BLaER1 treated with 17β-estradiol and CSF1 and Interleukin-3, amounts not matched to agents 10 nM and 100 nM (cell line): Measurements from ENCODE around the gene MBOAT1.

Experiments used
- H3K27ac ChIP-seq, 11 experiments: shearing (Covaris generic); formaldehyde crosslinking; 2 replicates each; pipeline ENCODE4 v1.8.1; 2022
- H3K27me3 ChIP-seq, 11 experiments: shearing (Covaris generic); formaldehyde crosslinking; 2 replicates each; pipeline ENCODE4 v1.8.1; 2022
- H3K36me3 ChIP-seq, 11 experiments: shearing (Covaris generic); formaldehyde crosslinking; 2 replicates each; pipeline ENCODE4 v1.8.1; 2022
- H3K4me1 ChIP-seq, 10 experiments: shearing (Covaris generic); formaldehyde crosslinking; 2 replicates each; pipeline ENCODE4 v1.8.1; 2022
- H3K4me2 ChIP-seq, 11 experiments: shearing (Covaris generic); formaldehyde crosslinking; 2 replicates each; pipeline ENCODE4 v1.8.1; 2022
- H3K4me3 ChIP-seq, 10 experiments: shearing (Covaris generic); formaldehyde crosslinking; 2 replicates each; pipeline ENCODE4 v1.8.1; 2022
- H3K9ac ChIP-seq, 11 experiments: shearing (Covaris generic); formaldehyde crosslinking; 2 replicates each; pipeline ENCODE4 v1.8.1; 2022
- H3K9me3 ChIP-seq, 11 experiments: shearing (Covaris generic); formaldehyde crosslinking; replicated peaks in 1 of 11; 2 replicates each; pipeline ENCODE4 v1.8.1; 2022
- H4K20me1 ChIP-seq, 11 experiments: shearing (Covaris generic); formaldehyde crosslinking; 2 replicates each; pipeline ENCODE4 v1.8.1; 2022
- Cebpa-rat ChIP-seq, 11 experiments: shearing (Covaris generic); IDR thresholded peaks; 2 replicates each; pipeline ENCODE4 v1.8.1; 2022

MBOAT1 gene

DNA sequence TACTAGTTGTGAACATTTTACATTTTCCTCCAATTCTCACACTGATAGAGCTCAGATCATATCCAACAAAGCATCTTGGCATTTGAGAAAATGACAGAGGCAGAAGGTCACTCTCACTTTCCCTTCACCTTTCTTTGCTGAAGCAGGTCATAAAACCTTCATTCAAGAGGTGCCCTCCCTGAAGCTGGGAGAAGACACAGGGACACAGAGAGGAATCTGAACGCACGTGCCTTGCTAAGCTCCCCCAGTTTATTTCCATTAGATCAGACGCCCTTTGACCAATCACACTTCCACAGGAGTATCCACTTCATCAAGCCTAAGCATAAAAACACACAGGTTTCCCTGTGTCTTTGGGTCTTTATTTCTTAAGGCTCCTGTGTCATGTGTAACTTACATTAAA lies 9.2 kb upstream of the MBOAT1 start:
- no peaks in the 10 kb centered on the region for H4K20me1 ChIP-seq
- H3K4me1 ChIP-seq: peaks cover 0 to 18% (median 0%) of the 10 kb centered on the region in 10 experiments; a peak in 5 of 20 replicates
- no peaks in the 10 kb centered on the region for H3K9me3 ChIP-seq
- no peak overlapping the region for H3K4me2 ChIP-seq
- H3K27ac ChIP-seq: no peak overlapping the region
- H3K9ac ChIP-seq: no peak overlapping the region
- H3K36me3 ChIP-seq: no peaks in the 10 kb centered on the region
- no peak for TF ChIP-seq Cebpa-rat (IDR thresholded peaks at IDR 0.05)
- no peaks in the 10 kb centered on the region for H3K27me3 ChIP-seq
- H3K4me3 ChIP-seq: no peak overlapping the region

GRCh38 chr6:20220359-20220758 lies 8.1 kb upstream of the MBOAT1 start:
- Histone ChIP-seq H3K9ac (no peak overlapping the region), H3K4me2 (no peak overlapping the region), H3K4me1 (peaks cover 0 to 18% (median 0%) of the 10 kb centered on the region in 10 experiments; a peak in 5 of 20 replicates), H3K9me3 (no peaks in the 10 kb centered on the region), H3K4me3 (no peak overlapping the region), H3K27ac (no peak overlapping the region), H4K20me1 (no peaks in the 10 kb centered on the region), H3K27me3 (no peaks in the 10 kb centered on the region), H3K36me3 (no peaks in the 10 kb centered on the region)
- no peak for TF ChIP-seq Cebpa-rat (IDR thresholded peaks at IDR 0.05)

DNA sequence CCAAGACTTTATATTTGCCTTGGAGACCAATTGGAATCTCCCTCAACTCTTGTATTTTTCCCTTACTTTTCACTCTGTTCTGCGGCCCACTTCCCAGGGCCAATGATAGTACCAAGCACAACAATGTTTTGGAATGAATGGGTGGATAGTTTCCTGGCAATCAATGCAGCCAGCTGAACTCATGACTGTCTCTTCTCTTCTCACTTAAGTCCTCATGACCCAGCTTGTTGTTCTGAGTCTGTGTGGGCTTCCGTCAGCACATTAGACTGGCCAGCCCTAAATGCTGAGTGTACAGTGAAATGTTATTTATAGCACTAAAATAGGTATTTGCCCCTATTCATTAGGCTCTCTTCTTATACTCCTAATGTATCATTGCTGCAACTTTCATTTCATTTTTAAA lies 5.6 kb upstream of the MBOAT1 start:
- Histone ChIP-seq H3K27me3 (no peaks in the 10 kb centered on the region), H3K4me2 (no peak overlapping the region), H3K4me1 (peaks cover 9 to 22% (median 10%) of the 10 kb centered on the region in 10 experiments), H4K20me1 (no peaks in the 10 kb centered on the region), H3K36me3 (no peaks in the 10 kb centered on the region), H3K4me3 (no peak overlapping the region), H3K27ac (no peak overlapping the region), H3K9me3 (no peaks in the 10 kb centered on the region), H3K9ac (no peak overlapping the region)
- TF ChIP-seq Cebpa-rat (IDR thresholded peaks at IDR 0.05): no peak

- no peak overlapping the region for H3K9ac ChIP-seq
- no peak overlapping the region for H3K27ac ChIP-seq
- H3K36me3 ChIP-seq: no peaks in the 10 kb centered on the region
- H3K4me3 ChIP-seq: no peak overlapping the region
- no peaks in the 10 kb centered on the region for H3K27me3 ChIP-seq
- TF ChIP-seq Cebpa-rat (IDR thresholded peaks at IDR 0.05): no peak
- peaks cover 9 to 21% (median 11%) of the 10 kb centered on the region in 10 experiments for H3K4me1 ChIP-seq
- no peaks in the 10 kb centered on the region for H4K20me1 ChIP-seq
- no peak overlapping the region for H3K4me2 ChIP-seq
- no peaks in the 10 kb centered on the region for H3K9me3 ChIP-seq
These were observed 5.1 kb upstream of the MBOAT1 start for GRCh38 chr6:20217324-20217855.

DNA sequence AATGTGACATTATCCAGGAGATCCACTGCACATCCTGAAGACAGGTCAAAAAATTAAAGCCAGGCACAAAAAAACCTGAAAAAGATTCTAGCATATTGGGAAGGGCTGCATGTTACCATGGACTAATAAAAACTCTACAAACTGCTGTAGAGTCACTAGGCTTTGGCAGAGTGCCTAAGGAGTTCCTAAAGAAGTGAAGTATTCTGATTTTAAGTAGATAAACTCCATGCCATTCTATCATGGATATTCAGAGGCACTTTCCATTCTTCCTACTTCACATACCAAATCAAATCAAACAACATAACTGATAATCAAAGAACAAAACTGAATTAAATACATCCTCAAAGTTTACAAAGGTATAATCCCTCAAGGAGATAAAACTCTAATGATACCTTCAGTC lies 3.0 kb upstream of the MBOAT1 start:
- TF ChIP-seq Cebpa-rat (IDR thresholded peaks at IDR 0.05): no peak
- Histone ChIP-seq H3K9ac (no peak overlapping the region), H4K20me1 (no peaks in the 10 kb centered on the region), H3K4me2 (no peak overlapping the region), H3K27me3 (no peaks in the 10 kb centered on the region; a peak in 1 of 22 replicates), H3K4me3 (no peak overlapping the region), H3K27ac (no peak overlapping the region), H3K4me1 (peaks cover 20 to 31% (median 23%) of the 10 kb centered on the region in 10 experiments), H3K36me3 (no peaks in the 10 kb centered on the region), H3K9me3 (no peaks in the 10 kb centered on the region)

DNA sequence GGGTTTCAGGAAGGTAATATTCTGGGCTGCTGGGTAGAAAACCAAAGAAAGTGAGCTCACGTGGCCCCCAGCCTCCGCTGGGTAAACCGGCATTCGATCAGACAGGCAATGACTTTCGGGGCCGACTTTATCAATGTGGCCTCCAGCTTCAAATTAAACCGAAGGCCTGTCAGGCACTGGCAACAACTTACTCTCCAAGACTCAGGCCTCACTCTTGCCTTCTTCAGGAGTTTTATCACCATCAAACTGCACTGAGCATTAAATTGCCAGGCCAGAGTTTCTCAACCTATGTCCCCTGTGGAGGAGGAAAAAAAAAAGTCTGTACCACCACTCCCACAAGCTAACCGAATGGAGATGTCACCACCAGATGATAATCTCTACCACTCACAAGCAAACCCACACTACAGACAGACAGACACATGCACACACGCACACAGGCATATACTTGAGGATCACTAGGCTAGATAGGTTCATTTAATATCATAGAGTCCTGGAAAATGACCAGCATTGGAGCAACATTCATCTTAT lies 1.1 kb upstream of the MBOAT1 start:
- peak overlapping the region; percentile 57 to 89 (median 74) for H3K27ac ChIP-seq
- peaks cover 22 to 46% (median 29%) of the 10 kb centered on the region in 10 experiments for H3K4me1 ChIP-seq
- peak overlapping the region; percentile 65 to 90 (median 78) for H3K4me3 ChIP-seq
- H3K36me3 ChIP-seq: no peaks in the 10 kb centered on the region
- H3K9ac ChIP-seq: peak overlapping the region; percentile 80 to 88 (median 83)
- H4K20me1 ChIP-seq: no peaks in the 10 kb centered on the region
- no peak for TF ChIP-seq Cebpa-rat (IDR thresholded peaks at IDR 0.05)
- H3K27me3 ChIP-seq: no peaks in the 10 kb centered on the region; a peak in 1 of 22 replicates
- no peaks in the 10 kb centered on the region for H3K9me3 ChIP-seq
- peak overlapping the region; percentile 81 to 95 (median 87) for H3K4me2 ChIP-seq

- Histone ChIP-seq H3K9me3 (no peaks in the 10 kb centered on the region), H3K27ac (peak overlapping the region; percentile 57 to 89 (median 74)), H3K9ac (peak overlapping the region; percentile 80 to 88 (median 83)), H3K27me3 (no peaks in the 10 kb centered on the region; a peak in 1 of 22 replicates), H4K20me1 (no peaks in the 10 kb centered on the region), H3K4me2 (peak overlapping the region; percentile 81 to 95 (median 87)), H3K36me3 (no peaks in the 10 kb centered on the region), H3K4me3 (peak overlapping the region; percentile 65 to 90 (median 78)), H3K4me1 (peaks cover 27 to 56% (median 31%) of the 10 kb centered on the region in 10 experiments)
- no peak for TF ChIP-seq Cebpa-rat (IDR thresholded peaks at IDR 0.05)
These were observed 303 bp downstream of the MBOAT1 start for GRCh38 chr6:20211941-20212391.

- peak overlapping the region in 9 of 11 experiments; percentile 58 to 89 (median 76); a peak in 16 of 22 replicates for H3K27ac ChIP-seq
- H3K4me2 ChIP-seq: peak overlapping the region; percentile 81 to 95 (median 87)
- H3K9ac ChIP-seq: peak overlapping the region; percentile 80 to 88 (median 83)
- no peaks in the 10 kb centered on the region; a peak in 1 of 22 replicates for H3K27me3 ChIP-seq
- H3K4me3 ChIP-seq: peak overlapping the region; percentile 65 to 90 (median 78)
- no peaks in the 10 kb centered on the region for H3K9me3 ChIP-seq
- H3K36me3 ChIP-seq: no peaks in the 10 kb centered on the region
- no peaks in the 10 kb centered on the region for H4K20me1 ChIP-seq
- TF ChIP-seq Cebpa-rat (IDR thresholded peaks at IDR 0.05): no peak
- H3K4me1 ChIP-seq: peaks cover 33 to 62% (median 38%) of the 10 kb centered on the region in 10 experiments
These were observed 980 bp downstream of the MBOAT1 start for GRCh38 chr6:20211037-20211940.

- TF ChIP-seq Cebpa-rat (IDR thresholded peaks at IDR 0.05): no peak
- Histone ChIP-seq H3K4me3 (no peak overlapping the region), H3K4me1 (peaks cover 40 to 74% (median 48%) of the 10 kb centered on the region in 10 experiments), H3K4me2 (peak overlapping the region in 5 of 11 experiments; percentile 12 to 93 (median 37); a peak in 6 of 22 replicates), H3K36me3 (no peaks in the 10 kb centered on the region), H3K27me3 (no peaks in the 10 kb centered on the region; a peak in 1 of 22 replicates), H4K20me1 (no peaks in the 10 kb centered on the region), H3K9ac (no peak overlapping the region), H3K9me3 (no peaks in the 10 kb centered on the region), H3K27ac (no peak overlapping the region)
These were observed 2.1 kb downstream of the MBOAT1 start for GRCh38 chr6:20210158-20210557.
